Loucy (cell line): ENCODE measurements around the gene CACNA1S.

Source experiments
- H2AFZ ChIP-seq: fragments of 200-600 bp; sonication (generic); 2 replicates; pipeline ENCODE4 v1.6.0; 2016; ENCODE audit warnings: antibody characterized with exemption, mild to moderate bottlenecking, low read length, moderate library complexity
- H3F3A ChIP-seq: fragments of 200-600 bp; 2 replicates; pipeline ENCODE4 v1.6.0; 2016; ENCODE audit warnings: antibody characterized with exemption, low read depth, mild to moderate bottlenecking
- H3K27me3 ChIP-seq: fragments of 200-600 bp; sonication (generic); 2 replicates; pipeline ENCODE4 v1.6.1; 2014; ENCODE audit warnings: low read length, mild to moderate bottlenecking; ENCODE audit not compliant: insufficient read depth, poor library complexity, severe bottlenecking
- H3K36me3 ChIP-seq: fragments of 200-600 bp; sonication (generic); 2 replicates; pipeline ENCODE4 v1.6.1; 2016; ENCODE audit warnings: low read length; ENCODE audit not compliant: insufficient read depth
- H3K4me1 ChIP-seq: fragments of 200-600 bp; sonication (generic); 2 replicates; pipeline ENCODE4 v1.5.1; 2014; ENCODE audit warnings: low read length, mild to moderate bottlenecking; ENCODE audit not compliant: insufficient read depth, poor library complexity, severe bottlenecking
- H3K4me2 ChIP-seq: fragments of 200-600 bp; sonication (generic); 2 replicates; pipeline ENCODE4 v1.6.0; 2014; ENCODE audit warnings: antibody characterized with exemption, low read length, low read depth, mild to moderate bottlenecking; ENCODE audit not compliant: poor library complexity, severe bottlenecking
- H3K4me3 ChIP-seq: fragments of 200-600 bp; sonication (generic); 2 replicates; pipeline ENCODE4 v1.5.1; 2014; ENCODE audit warnings: low read length, mild to moderate bottlenecking, mixed read lengths; ENCODE audit not compliant: poor library complexity, severe bottlenecking
- H3K79me2 ChIP-seq: fragments of 200-600 bp; sonication (generic); 2 replicates; pipeline ENCODE4 v1.6.1; 2014; ENCODE audit warnings: low read length; ENCODE audit not compliant: insufficient read depth
- H3K9ac ChIP-seq: fragments of 200-600 bp; sonication (generic); 2 replicates; pipeline ENCODE4 v1.6.0; 2014; ENCODE audit warnings: mild to moderate bottlenecking, low read depth, low read length, moderate library complexity; ENCODE audit not compliant: poor library complexity, severe bottlenecking
- H3K9me2 ChIP-seq: fragments of 200-600 bp; sonication (generic); replicated peaks from 2 replicates; pipeline ENCODE4 v1.6.1; 2016; ENCODE audit warnings: low read depth, low read length, mixed read lengths
- H3K9me3 ChIP-seq: fragments of 200-600 bp; sonication (generic); 2 replicates; pipeline ENCODE4 v1.6.1; 2014; ENCODE audit warnings: mild to moderate bottlenecking, antibody characterized with exemption, low read length, low read depth; ENCODE audit not compliant: insufficient read depth
- H4K20me1 ChIP-seq: fragments of 200-600 bp; sonication (generic); 2 replicates; pipeline ENCODE4 v1.6.0; 2014; ENCODE audit warnings: antibody characterized with exemption, low read length, mild to moderate bottlenecking; ENCODE audit not compliant: insufficient read depth, poor library complexity, severe bottlenecking
- EZH2phosphoT487 ChIP-seq: fragments of 200-600 bp; IDR thresholded peaks from 2 replicates; pipeline ENCODE4 v1.6.1; 2018; ENCODE audit warnings: antibody characterized with exemption, mild to moderate bottlenecking, moderate library complexity, borderline replicate concordance
- TF ChIP-seq, protein P1 (sequence below): fragments of 200-600 bp; sonication (generic); conservative IDR thresholded peaks from 2 replicates; pipeline ENCODE4 v1.5.1; 2014; ENCODE audit warnings: mild to moderate bottlenecking, antibody characterized with exemption, low read length

Gene CACNA1S

DNA sequence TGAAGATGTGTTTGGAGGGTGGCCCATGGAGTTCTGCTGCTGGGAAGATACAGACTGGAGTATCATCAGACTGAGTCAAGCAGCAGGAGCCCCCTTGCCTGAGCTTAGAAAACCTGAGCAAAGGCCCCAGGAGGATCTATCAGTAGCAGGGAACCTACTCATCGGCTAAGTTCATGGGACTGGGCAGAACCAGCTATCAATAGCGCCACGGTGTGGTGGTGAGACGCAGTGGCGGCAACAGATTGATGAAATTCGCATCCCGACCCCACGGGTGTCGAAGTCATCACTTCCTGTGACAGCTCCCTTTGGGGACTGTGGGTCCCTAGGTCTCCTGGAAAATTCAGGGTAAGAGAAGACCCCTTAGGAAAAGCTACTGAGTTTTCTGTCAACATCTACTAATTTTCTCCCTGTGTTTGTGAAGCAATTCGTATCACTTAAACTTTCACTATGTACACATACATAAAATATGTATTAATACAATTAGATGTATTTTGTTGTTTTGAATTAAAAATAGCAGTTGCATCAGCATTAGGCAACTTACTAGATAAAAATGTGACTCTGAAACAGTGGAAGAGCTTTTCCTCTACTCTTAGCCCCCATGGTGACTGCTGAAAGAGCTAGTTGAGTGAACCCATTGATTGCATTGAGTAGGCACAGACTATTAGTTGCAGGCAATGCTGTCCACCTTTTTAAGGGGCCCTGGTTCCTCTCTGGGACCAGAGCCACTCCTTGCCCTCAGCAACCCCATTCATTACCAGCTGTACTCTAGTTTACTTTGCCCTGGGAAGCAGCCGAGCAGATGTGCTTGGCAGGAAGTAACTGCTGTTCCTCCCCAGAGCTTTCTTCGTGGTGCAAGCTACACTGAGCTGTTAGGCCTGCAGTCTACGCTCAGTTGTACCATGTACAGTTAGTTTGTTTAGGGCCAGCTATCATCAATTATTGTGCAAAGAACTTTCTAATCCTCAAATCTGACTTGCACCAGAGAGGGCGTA lies 7.3 kb upstream of the CACNA1S start:
- Histone ChIP-seq H2AFZ (peak overlapping the region; percentile 64), H3K9ac (peak overlapping the region; percentile 53), H4K20me1 (no peaks in the 10 kb centered on the region), H3K27me3 (no peaks in the 10 kb centered on the region), H3K9me2 (no peaks in the 10 kb centered on the region), H3F3A (no peaks in the 10 kb centered on the region), H3K36me3 (no peaks in the 10 kb centered on the region), H3K79me2 (no peaks in the 10 kb centered on the region), H3K9me3 (no peaks in the 10 kb centered on the region), H3K4me1 (peaks cover 11% of the 10 kb centered on the region), H3K4me2 (peak overlapping the region; percentile 25), H3K4me3 (no peak overlapping the region)
- TF ChIP-seq, protein P1, sequence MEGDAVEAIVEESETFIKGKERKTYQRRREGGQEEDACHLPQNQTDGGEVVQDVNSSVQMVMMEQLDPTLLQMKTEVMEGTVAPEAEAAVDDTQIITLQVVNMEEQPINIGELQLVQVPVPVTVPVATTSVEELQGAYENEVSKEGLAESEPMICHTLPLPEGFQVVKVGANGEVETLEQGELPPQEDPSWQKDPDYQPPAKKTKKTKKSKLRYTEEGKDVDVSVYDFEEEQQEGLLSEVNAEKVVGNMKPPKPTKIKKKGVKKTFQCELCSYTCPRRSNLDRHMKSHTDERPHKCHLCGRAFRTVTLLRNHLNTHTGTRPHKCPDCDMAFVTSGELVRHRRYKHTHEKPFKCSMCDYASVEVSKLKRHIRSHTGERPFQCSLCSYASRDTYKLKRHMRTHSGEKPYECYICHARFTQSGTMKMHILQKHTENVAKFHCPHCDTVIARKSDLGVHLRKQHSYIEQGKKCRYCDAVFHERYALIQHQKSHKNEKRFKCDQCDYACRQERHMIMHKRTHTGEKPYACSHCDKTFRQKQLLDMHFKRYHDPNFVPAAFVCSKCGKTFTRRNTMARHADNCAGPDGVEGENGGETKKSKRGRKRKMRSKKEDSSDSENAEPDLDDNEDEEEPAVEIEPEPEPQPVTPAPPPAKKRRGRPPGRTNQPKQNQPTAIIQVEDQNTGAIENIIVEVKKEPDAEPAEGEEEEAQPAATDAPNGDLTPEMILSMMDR, result peak; percentile 51
- no peak for TF ChIP-seq EZH2phosphoT487

DNA sequence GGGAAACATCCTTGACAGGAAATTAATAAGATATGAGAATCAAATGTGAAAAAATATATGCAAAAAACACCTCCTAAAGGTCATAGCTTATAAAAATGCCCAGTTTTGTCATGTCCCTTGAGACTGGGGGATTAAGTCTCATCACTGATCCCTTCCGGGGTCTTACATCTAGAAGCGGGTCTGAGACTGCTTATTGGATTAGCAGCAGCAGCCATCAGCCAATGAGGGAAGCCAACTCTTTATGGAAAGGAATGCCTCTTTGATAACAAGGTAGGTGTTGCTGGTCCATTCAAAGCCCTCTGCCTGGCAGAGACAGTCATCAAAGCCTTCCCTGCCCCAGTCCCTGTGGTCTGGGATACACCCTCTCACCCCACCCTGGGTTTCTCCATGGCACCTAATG lies 3.9 kb upstream of the CACNA1S start:
- no peaks in the 10 kb centered on the region for H3K36me3 ChIP-seq
- H3K4me1 ChIP-seq, result peaks cover 16% of the 10 kb centered on the region
- no peak overlapping the region for H3K9ac ChIP-seq
- no peak overlapping the region for H3K4me2 ChIP-seq
- no peaks in the 10 kb centered on the region for H3K9me3 ChIP-seq
- no peaks in the 10 kb centered on the region for H3K27me3 ChIP-seq
- no peak overlapping the region for H2AFZ ChIP-seq
- H3K9me2 ChIP-seq, result no peaks in the 10 kb centered on the region
- no peaks in the 10 kb centered on the region for H3K79me2 ChIP-seq
- H3K4me3 ChIP-seq, result no peak overlapping the region
- H4K20me1 ChIP-seq, result no peaks in the 10 kb centered on the region
- H3F3A ChIP-seq, result no peaks in the 10 kb centered on the region
- TF ChIP-seq EZH2phosphoT487, result no peak
- TF ChIP-seq, protein P1, result no peak

DNA sequence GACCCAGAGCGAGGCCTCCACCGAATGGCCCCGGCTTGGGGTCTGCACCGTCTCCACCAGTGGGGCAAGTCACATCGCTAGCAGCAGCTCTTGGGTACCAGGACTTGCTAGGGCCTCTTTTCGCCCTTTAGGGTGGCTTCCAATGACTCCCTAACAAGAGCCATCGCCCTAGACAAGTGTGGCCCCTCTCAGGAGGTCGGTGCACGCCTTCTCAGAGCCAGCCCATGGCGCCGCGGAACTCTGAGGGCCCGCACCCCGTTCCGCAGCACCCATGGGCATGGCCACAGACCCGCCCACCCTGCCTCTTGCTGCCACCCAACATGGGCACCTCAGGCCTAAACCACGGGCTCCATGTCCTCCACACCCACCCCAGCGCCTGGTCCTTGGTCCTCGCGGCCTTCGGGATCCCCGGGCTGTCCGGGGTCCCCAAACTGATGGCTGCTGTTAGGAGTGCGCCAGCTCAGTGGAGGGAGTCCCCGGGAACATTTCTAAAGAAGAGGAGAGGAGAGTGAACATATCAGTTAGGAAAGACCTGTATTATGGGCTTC lies 3.2 kb upstream of the CACNA1S start:
- Histone ChIP-seq H3K9me3 (no peaks in the 10 kb centered on the region), H4K20me1 (no peaks in the 10 kb centered on the region), H3K9ac (no peak overlapping the region), H3K36me3 (no peaks in the 10 kb centered on the region), H3K9me2 (no peaks in the 10 kb centered on the region), H3K4me3 (no peak overlapping the region), H2AFZ (no peak overlapping the region), H3F3A (no peaks in the 10 kb centered on the region), H3K79me2 (no peaks in the 10 kb centered on the region), H3K4me2 (no peak overlapping the region), H3K27me3 (no peaks in the 10 kb centered on the region), H3K4me1 (peaks cover 16% of the 10 kb centered on the region)
- TF ChIP-seq, protein P1, result no peak
- no peak for TF ChIP-seq EZH2phosphoT487
